HK-2 (cell line): ENCODE results near the gene KCNH8.

ENCODE experiments used
- DNase-seq: peaks from one replicate; pipeline ENCODE4 v3.0.0-alpha.2; 2018; ENCODE audit not compliant: unreplicated experiment

KCNH8 gene

GRCh38 chr3:19364148-19364547 is 215.8 kb downstream of the KCNH8 start:
- no peak for DNase-seq

- no peak for DNase-seq
These were observed 217.2 kb downstream of the KCNH8 start for GRCh38 chr3:19365471-19365870.

DNA sequence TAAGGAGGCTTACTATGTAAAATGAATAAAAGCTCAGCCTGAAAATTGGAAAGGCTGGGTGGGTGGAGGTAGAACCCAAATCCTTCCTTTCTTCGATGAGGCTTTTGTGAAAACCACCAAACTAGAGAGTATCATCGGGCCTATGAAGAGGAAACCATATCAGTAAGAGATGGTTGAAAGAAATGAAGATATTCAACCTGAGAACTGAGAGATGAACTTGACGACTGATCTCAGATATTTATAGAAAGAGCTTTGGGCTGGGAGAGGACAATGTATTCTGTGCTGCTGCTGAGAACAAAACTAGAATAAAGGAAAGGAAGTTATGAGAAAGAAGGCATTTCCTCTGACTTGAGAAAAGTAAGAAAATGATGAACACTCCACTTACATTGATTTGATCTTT is 236.6 kb downstream of the KCNH8 start:
- DNase-seq = no peak

DNA sequence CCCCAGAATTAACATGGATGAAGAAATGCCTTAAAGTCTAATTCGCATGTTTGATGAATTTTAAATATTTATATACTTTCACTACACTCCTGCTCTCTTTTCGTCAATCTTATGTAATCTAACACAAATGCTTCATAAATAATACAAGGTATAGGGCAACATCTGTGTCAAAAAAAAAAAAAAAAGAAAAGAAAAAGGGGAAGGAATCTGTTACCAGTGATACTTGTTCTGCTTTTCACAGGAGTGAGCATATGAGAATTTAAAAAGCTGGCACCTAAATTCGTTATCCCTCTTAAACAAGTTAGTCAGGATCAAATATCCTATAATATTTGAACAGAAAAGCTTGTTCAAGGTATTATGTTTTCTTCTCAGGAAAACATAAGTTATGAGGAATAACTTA is 243.8 kb downstream of the KCNH8 start:
- DNase-seq = no peak

GRCh38 chr3:19394946-19395345 is 246.6 kb downstream of the KCNH8 start:
- DNase-seq = no peak

GRCh38 chr3:19396726-19397125 is 248.4 kb downstream of the KCNH8 start:
- no peak for DNase-seq

DNA sequence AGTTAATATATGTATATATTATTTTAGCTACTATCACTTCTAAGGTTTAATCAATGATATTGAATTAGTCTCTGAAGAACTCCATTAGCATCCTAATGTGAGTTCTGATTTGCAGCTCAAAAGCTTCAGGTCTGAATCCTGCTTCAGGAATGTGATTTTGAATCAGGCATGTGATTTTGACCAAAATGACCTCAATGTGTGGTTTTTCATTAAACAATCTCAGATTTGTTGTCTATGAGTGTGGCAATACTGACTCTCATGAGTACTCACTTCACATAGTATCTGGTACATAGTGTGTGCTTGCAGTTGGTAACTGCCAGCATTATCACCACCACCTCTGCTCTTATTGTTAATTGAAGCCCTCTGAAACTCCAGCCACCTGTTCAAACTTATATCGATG is 251.0 kb downstream of the KCNH8 start:
- no peak for DNase-seq

GRCh38 chr3:19399836-19400235 is 251.5 kb downstream of the KCNH8 start:
- DNase-seq = no peak

GRCh38 chr3:19420159-19420558 is 271.8 kb downstream of the KCNH8 start:
- DNase-seq = no peak

- DNase-seq = no peak
These were observed 277.5 kb downstream of the KCNH8 start for GRCh38 chr3:19425825-19426224.

DNA sequence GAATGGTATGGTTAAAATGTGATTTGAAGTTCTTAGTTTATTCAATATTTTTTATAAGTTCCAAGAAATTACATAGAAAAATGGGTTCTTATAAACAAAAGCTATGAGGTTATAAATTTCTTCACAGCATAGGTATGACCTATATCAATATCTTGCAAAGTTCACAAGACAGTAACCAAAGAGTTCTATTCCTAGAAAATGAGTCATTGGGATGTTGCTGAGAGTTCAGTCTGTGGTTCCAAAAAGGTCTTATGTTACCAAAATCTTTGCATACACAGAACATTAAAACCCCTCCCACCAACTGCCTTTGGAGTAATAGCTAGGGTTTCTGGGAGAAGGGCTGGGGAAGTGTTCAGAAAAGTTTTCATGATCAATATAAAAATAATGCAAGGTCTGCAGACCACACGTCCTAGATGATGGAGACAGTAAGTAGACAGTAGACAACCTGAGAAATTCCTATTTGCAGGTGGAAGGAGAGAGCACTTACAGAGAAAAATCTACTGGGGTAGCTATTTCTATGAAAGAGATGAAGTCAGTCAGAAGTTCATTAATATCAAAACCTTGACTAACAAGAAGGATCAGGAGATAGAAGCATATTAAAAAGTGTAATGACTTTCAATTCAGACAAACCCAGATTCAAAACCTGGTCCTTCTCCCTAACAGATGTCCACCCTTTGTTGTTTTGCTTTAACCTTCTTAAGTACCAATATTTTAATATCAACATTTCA is 279.3 kb downstream of the KCNH8 start:
- DNase-seq = no peak

- DNase-seq = no peak
These were observed 280.4 kb downstream of the KCNH8 start for GRCh38 chr3:19428729-19429128.

GRCh38 chr3:19432669-19433068 is 284.4 kb downstream of the KCNH8 start:
- no peak for DNase-seq

DNA sequence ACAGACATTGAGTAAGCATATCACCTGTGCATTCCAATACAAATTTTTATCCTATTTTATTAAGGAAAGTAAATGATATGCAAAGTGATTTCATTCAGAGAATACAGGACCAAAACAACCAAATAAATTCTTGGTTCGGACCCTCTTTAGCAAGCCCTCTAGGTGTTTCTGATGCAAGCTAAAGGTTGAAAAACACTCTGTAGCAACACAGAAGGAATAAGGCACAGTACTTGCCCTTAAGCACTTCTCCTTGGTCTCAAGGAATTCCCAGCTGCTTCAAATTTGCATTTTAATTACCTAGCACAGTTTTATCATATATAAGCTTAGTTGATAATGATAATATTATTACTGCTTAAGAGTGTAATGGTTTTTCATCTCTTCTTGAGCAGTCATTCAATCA is 288.4 kb downstream of the KCNH8 start:
- no peak for DNase-seq

GRCh38 chr3:19439944-19440343 is 291.6 kb downstream of the KCNH8 start:
- DNase-seq = no peak

DNA sequence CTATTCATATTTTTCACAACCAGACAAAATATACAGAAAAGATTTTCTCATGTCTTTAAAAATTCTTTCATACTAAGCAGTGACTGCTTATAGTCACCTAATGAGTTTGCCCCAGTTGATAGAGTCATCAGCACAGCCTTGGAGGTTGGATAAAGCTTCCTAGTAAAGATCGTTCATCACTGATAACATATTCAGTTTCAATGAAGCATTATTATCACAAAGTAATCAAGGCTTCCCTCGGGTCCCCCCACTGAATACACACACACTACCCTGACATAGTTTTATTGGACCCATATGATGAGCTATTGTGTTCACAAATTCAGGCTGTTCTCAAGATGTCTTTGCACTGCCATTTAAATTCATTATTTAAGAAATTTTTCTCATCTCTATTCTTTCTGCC is 297.8 kb downstream of the KCNH8 start:
- no peak for DNase-seq

- no peak for DNase-seq
These were observed 298.4 kb downstream of the KCNH8 start for GRCh38 chr3:19446687-19447086.

GRCh38 chr3:19455546-19455945 is 307.2 kb downstream of the KCNH8 start:
- DNase-seq = no peak

- DNase-seq = no peak
These were observed 308.4 kb downstream of the KCNH8 start for GRCh38 chr3:19456738-19457137.

GRCh38 chr3:19457449-19457848 is 309.1 kb downstream of the KCNH8 start:
- DNase-seq = no peak

DNA sequence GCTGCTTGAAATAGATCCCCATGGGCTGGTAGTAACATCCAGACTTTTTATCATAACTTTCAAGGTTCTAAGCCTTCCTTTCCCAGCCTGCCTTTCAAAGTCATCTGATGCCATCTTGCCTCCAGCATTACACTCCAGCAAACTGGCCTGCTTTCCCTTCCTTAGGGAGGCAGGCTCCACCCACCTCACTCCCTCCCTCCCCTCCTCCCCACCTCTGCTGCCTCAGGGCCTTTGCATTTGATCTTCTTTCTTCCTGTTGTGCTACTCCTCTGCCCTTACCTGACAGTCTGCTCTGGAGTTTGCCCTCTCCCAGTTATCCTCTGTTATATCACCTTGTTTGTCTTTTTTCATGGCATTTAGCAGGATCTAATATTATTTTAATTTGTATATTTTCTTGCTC is 319.5 kb downstream of the KCNH8 start:
- no peak for DNase-seq

GRCh38 chr3:19471138-19471537 is 322.8 kb downstream of the KCNH8 start:
- DNase-seq = no peak

- no peak for DNase-seq
These were observed 325.8 kb downstream of the KCNH8 start for GRCh38 chr3:19473971-19474580.

DNA sequence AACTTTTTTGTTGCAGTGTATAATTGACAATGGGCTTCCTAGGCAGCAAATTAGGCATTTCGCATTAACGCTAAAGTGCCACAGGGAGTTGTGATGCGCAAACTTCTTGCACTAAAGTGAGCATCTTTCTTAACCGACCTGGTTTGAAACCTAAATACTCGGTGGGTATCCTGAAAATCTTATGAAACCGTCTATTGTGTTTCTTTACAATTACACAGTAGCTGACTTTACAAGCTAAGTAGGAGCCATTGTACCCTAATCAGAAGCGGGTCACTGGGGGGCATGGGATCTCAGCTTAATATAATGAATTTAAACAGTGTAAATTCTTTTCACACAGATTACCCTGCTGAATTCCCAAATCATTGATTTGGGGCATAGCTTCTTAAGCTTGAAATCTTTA is 328.0 kb downstream of the KCNH8 start:
- no peak for DNase-seq
